OCI-LY1 (cell line): ENCODE data around the gene ALDH6A1.

Source experiments
- H2AFZ ChIP-seq: fragments of 200-600 bp; sonication (generic), shearing (Covaris generic); 2 replicates; pipeline ENCODE4 v1.6.0; 2014; ENCODE audit warnings: antibody characterized with exemption, mild to moderate bottlenecking, low read length
- H3F3A ChIP-seq: fragments of 200-600 bp; sonication (generic), shearing (Covaris generic); 2 replicates; pipeline ENCODE4 v1.6.0; 2014; ENCODE audit warnings: mild to moderate bottlenecking, antibody characterized with exemption, low read length, moderate library complexity; ENCODE audit not compliant: insufficient read depth
- H3K27ac ChIP-seq: fragments of 200-600 bp; sonication (generic); 2 replicates; pipeline ENCODE4 v1.5.1; 2014; ENCODE audit warnings: low read length, mixed run types, mild to moderate bottlenecking, low read depth; ENCODE audit not compliant: poor library complexity, severe bottlenecking
- H3K27me3 ChIP-seq: fragments of 200-600 bp; sonication (generic); 2 replicates; pipeline ENCODE4 v1.6.0; 2014; ENCODE audit warnings: antibody characterized with exemption, mild to moderate bottlenecking, low read length, moderate library complexity; ENCODE audit not compliant: insufficient read depth
- H3K36me3 ChIP-seq: fragments of 200-600 bp; sonication (generic); 2 replicates; pipeline ENCODE4 v1.6.1; 2014; ENCODE audit warnings: mild to moderate bottlenecking, antibody characterized with exemption, low read length, moderate library complexity, mixed read lengths; ENCODE audit not compliant: insufficient read depth
- H3K4me1 ChIP-seq: fragments of 200-600 bp; sonication (generic); 2 replicates; pipeline ENCODE4 v1.5.1; 2014; ENCODE audit warnings: mild to moderate bottlenecking, low read length, moderate library complexity; ENCODE audit not compliant: insufficient read depth, severe bottlenecking
- H3K4me2 ChIP-seq: fragments of 200-600 bp; sonication (generic), shearing (Covaris generic); 2 replicates; pipeline ENCODE4 v1.6.1; 2014; ENCODE audit warnings: low read length
- H3K4me3 ChIP-seq: fragments of 200-600 bp; sonication (generic); 2 replicates; pipeline ENCODE4 v1.5.1; 2014; ENCODE audit warnings: low read length, low read depth, mild to moderate bottlenecking, mixed read lengths; ENCODE audit not compliant: poor library complexity, severe bottlenecking
- H3K79me2 ChIP-seq: fragments of 200-600 bp; shearing (Covaris generic); 2 replicates; pipeline ENCODE4 v1.6.1; 2016; ENCODE audit warnings: mixed run types, low read length, mixed read lengths; ENCODE audit not compliant: insufficient read depth
- H3K9ac ChIP-seq: fragments of 200-600 bp; sonication (generic), shearing (Covaris generic); 2 replicates; pipeline ENCODE4 v1.6.1; 2014; ENCODE audit warnings: mild to moderate bottlenecking, low read length, mixed read lengths
- H3K9me2 ChIP-seq: fragments of 200-600 bp; sonication (generic), shearing (Covaris generic); 2 replicates; pipeline ENCODE4 v1.6.1; 2014; ENCODE audit warnings: low read depth, mild to moderate bottlenecking, low read length, mixed read lengths
- H3K9me3 ChIP-seq: fragments of 200-600 bp; shearing (Covaris generic); 2 replicates; pipeline ENCODE4 v1.6.1; 2014; ENCODE audit warnings: low read length, mixed read lengths
- H4K20me1 ChIP-seq: fragments of 200-600 bp; sonication (generic), shearing (Covaris generic); 2 replicates; pipeline ENCODE4 v1.6.0; 2016; ENCODE audit warnings: mild to moderate bottlenecking, low read length; ENCODE audit not compliant: insufficient read depth
- CTCF ChIP-seq: fragments of 200-600 bp; sonication (generic), shearing (Covaris generic); IDR thresholded peaks from 2 replicates; pipeline ENCODE4 v1.5.1; 2017; ENCODE audit warnings: mild to moderate bottlenecking, antibody characterized with exemption, low read length, moderate library complexity, mixed read lengths
- EZH2 ChIP-seq: fragments of 200-600 bp; sonication (generic), shearing (Covaris generic); IDR thresholded peaks from 2 replicates; pipeline ENCODE4 v1.8.0; 2017; ENCODE audit warnings: borderline replicate concordance, mixed run types, mild to moderate bottlenecking, antibody characterized with exemption, low read length, moderate library complexity, mixed read lengths

The ALDH6A1 gene

GRCh38 chr14:74064883-74065282 lies 19.4 kb downstream of the ALDH6A1 start:
- H3K4me3 ChIP-seq, result no peak overlapping the region
- no peaks in the 10 kb centered on the region for H3F3A ChIP-seq
- no peaks in the 10 kb centered on the region for H3K9me3 ChIP-seq
- H3K36me3 ChIP-seq, result no peaks in the 10 kb centered on the region
- no peaks in the 10 kb centered on the region for H4K20me1 ChIP-seq
- H3K27ac ChIP-seq, result no peak overlapping the region
- no peaks in the 10 kb centered on the region for H3K79me2 ChIP-seq
- H2AFZ ChIP-seq, result no peak overlapping the region
- no peaks in the 10 kb centered on the region for H3K27me3 ChIP-seq
- no peaks in the 10 kb centered on the region for H3K4me1 ChIP-seq
- H3K4me2 ChIP-seq, result no peak overlapping the region
- no peak for TF ChIP-seq CTCF
- no peak for TF ChIP-seq EZH2
- no peak overlapping the region for H3K9ac ChIP-seq
- H3K9me2 ChIP-seq, result no peaks in the 10 kb centered on the region

GRCh38 chr14:74064426-74064825 lies 19.8 kb downstream of the ALDH6A1 start:
- Histone ChIP-seq H3K27ac (no peak overlapping the region), H2AFZ (no peak overlapping the region), H3K36me3 (no peaks in the 10 kb centered on the region), H3K4me1 (no peaks in the 10 kb centered on the region), H3K79me2 (no peaks in the 10 kb centered on the region), H3K4me3 (no peak overlapping the region), H4K20me1 (no peaks in the 10 kb centered on the region), H3K9me3 (no peaks in the 10 kb centered on the region), H3K27me3 (no peaks in the 10 kb centered on the region), H3K9ac (no peak overlapping the region), H3K4me2 (no peak overlapping the region), H3F3A (no peaks in the 10 kb centered on the region), H3K9me2 (no peaks in the 10 kb centered on the region)
- TF ChIP-seq CTCF, result no peak
- no peak for TF ChIP-seq EZH2

GRCh38 chr14:74062809-74063150 lies 21.5 kb downstream of the ALDH6A1 start:
- H3K36me3 ChIP-seq, result no peaks in the 10 kb centered on the region

More at GRCh38 chr14:74062809-74063150, 21.5 kb downstream of the ALDH6A1 start:
- no peaks in the 10 kb centered on the region for H4K20me1 ChIP-seq
- H3K27me3 ChIP-seq, result no peaks in the 10 kb centered on the region
- H2AFZ ChIP-seq, result no peak overlapping the region
- H3K4me3 ChIP-seq, result no peak overlapping the region
- H3K9me2 ChIP-seq, result no peaks in the 10 kb centered on the region
- H3K9me3 ChIP-seq, result no peaks in the 10 kb centered on the region
- H3K4me2 ChIP-seq, result no peak overlapping the region
- no peaks in the 10 kb centered on the region for H3K79me2 ChIP-seq
- H3K4me1 ChIP-seq, result no peaks in the 10 kb centered on the region
- TF ChIP-seq EZH2, result no peak
- no peak for TF ChIP-seq CTCF
- no peaks in the 10 kb centered on the region for H3F3A ChIP-seq
- H3K9ac ChIP-seq, result no peak overlapping the region
- H3K27ac ChIP-seq, result no peak overlapping the region
